Effector CD8-positive, alpha-beta T cell (primary cell): ENCODE results near the gene KLHL29.

Experiments used
- DNase-seq: peaks from one replicate; lab custom pipeline; 2025; lab: John Stamatoyannopoulos, UW

KLHL29 gene

DNA sequence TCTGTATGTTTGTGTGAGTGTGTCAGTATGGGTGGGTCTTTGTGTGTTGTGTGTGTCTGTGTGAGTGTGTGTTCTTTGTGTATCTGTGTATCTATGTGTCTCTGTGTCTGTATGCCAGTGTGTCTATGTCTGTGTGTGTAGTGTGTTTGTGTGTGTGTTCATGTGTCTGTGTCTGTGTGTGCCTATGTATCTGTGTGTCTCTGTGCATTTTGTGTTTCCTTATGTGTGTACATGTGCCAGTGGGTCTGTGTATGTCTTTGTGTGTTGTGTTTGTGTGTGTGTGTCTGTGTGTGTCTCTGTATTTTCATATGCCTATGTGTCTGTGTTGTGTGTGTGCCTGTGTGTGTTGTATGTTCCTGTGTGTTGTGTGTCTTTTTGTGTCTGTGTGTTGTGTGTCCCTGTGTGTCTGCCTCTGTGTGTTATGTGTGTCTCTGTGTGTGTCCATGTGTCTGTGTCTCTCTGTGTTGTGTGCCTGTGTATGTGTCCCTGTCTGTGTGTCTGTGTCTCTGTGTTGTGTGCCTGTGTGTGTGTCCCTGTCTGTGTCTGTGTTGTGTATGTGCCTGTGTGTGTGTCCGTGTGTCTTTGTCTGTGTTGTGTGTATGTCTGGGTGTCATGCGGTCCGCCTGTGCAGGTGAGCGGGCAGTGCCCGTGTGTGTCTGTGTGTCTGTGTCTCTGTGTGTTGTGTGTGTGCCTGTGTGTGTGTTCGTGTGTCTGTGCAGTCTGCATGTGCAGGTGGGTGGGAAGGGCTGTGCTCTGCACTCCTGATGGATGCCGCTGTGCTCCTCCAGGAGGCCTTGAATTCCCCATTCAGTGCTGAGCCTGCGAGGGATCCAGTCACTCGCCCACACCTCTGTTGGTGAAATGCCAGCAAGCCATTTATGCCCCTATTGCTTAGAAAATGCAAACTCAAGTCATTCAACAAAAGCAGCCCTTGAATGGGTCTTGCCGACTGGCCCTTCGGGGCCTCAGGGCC, 37.4 kb downstream of the KLHL29 start:
- no peak for DNase-seq

DNA sequence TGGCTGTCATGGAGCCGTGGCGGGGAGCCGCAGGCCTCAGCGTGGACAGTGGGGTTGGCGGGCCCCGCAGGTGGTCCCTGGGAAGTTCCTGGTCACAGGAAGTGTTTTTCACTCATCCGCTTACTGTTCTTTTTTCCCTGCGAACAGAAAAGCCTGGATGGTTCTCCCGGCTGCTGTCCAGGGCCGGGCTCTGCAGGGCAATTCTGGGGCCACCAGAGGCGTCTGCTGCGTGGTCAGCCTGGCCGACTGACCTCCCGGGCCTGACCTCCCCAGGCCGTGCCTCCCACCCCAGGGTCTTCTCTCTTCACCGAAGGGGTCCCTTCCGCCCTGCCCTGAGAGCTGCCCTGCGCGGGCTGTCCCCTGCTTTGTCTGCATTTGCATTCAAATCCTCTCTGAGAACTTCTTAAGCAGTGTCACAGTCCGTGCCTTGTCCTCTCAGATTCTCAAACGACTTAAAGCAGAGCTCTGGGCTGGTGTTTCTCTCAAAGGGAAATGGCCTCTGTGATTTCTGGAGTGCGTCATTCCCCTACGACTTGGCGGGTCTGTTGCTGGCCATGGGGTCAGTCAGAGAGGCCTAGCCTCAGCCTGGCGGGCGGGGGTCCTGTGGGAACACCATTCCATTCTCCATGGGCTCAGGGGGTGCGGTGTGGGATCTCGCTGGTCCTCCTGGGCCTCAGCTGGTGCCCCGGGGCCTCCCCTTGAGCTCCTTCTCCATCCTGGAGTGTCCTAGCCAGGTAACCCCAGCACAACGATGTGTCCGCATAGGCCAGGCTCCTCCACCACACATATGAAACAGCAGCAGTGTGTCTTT, 38.3 kb downstream of the KLHL29 start:
- DNase-seq, result no peak

DNA sequence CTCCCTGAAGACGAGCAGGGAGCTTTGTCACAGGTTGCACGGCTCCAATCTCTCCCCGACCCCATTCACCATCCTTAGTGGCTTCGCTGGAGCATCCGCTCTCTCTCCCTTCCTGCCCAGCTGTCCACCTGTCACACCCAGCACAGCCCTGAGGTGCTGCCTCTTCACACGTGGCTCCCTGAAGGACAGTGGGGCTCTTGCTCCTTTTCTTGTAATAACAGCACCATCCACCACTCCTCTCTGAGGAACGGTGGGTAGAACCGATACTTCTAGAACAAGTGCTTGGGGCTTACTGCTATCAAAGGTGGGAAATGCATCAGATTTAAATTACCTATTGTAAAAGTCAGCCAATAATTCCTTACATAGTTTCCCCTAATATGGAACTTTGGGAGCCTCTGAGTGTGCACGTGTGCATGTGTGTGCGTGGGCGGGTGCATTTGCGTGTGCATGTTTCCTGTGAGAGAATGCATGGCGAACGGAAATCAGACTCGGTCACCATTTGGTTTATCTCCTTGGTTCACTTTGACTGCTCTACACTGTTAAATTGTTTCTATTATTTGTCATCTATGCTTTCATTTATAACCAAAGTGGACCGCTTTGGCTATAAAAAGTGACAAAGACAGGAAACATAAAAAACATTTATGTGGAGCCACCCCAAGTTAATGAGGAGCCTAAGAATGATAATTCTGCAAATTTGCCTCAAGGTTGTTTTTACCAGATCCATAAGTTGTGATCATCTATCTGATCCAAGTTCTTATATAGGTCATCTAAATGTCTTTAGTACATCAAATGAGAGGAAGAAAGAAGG, 39.1 kb downstream of the KLHL29 start:
- no peak for DNase-seq

DNA sequence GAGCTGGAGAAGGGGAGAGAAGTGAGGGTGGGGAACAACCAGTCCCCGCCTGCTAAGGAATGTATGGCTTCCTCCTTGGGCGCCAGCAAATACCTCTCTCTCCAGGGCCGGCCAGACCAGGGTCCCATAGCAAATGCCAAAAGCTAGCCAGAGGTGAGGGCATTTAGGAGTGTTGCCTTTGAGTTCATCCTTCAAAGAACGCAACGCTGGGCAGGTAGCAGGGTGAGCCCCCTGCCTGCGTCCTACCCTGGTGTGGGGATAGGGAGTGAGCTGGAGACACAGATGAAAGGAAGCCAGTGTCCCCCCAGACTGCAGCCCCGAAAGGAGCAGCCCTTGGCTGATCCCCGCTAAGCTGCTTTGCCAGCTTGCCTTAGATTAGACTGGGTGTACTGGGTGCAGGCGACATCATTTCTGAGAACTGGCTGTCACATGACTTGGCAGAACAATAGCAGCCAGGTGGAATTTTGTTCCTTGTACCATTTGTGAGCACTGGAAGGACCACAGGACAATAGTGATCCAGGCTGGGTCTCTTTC, 40.4 kb downstream of the KLHL29 start:
- no peak for DNase-seq

DNA sequence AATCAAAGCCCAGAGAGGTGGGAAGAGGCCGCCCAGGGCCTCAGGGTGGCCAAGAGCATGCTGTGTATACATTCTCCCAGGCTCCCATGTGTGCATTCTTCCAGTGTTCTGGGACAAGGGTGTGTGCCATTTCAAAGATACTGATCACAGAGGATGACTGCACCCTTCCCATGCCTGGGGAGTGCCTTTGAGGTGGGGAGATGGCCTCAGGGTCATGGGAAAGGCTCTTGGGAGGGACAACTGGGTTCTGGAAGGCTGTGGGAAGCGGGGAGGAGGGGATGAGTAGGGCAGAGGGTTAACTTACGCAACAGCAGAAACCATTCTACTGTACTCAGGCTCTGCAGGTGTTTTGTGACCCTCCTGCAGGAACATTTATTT, 40.9 kb downstream of the KLHL29 start:
- no peak for DNase-seq

DNA sequence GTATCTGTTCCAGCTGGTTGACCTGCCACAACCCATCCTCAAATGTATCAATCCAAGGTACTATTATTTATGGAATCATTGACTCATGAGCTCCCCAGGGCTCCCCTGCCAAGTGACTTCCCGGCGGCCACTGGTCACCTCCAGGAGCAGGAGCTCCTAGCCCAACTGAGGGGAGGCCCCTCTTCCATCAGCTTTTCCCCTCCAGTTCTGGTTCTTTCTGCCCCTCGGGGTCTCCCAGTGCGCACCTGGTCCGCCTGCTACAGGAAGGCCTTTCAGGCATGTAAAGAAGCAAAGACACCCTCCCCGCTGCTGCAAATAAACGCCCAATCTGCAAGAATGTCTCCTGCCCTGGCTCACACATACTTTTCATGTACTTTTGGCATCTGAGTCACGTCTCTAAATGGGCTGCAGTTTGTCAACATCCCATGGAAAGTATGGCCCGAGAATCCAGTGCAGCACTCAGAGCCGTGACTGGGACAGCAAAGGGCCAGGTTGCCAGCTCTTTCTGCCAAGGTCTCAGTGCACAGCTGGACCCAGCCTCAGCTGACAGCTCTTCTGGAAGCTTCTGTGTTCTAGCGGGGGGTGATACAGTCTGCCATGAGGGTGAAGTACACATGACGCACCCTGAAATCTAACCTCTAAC, 41.4 kb downstream of the KLHL29 start:
- no peak for DNase-seq

DNA sequence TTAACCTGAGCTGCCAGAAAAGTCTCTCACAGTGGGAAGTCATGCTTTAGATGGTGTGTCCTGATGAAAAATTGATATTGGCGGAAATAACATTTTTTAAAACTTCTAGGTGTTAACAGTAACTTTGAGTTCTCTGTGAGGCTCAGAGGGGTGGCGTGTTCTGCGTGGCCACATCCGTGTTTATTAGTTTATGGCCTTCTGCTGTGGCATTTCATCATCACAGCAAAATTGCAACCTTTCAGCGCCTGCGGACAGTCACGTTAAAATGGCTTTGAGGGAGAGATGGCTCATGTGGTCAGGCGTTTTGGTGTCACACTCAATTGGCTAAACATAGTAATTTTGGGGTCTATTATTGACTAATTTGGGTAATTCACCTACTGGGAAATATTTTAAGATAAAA, 42.4 kb downstream of the KLHL29 start:
- no peak for DNase-seq

DNA sequence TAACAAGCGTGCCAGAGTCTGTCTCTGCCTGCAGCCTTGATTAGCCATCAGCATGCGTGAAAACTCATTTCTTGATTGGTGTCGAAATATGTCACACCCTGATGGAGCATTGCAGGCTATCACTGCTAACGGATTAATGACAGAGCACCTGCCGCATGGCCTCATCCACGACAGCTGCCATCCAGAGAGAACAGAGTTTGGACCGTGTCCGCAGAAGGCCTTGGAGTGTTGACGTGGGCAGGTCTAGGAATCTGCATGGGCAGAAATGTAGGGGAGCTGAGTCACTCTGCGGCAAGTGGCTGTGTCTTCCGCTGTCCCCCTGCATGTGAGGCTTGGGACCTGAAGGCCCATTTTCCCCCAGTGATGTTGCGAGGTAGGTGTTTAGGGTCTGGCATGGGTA, 43.0 kb downstream of the KLHL29 start:
- no peak for DNase-seq

DNA sequence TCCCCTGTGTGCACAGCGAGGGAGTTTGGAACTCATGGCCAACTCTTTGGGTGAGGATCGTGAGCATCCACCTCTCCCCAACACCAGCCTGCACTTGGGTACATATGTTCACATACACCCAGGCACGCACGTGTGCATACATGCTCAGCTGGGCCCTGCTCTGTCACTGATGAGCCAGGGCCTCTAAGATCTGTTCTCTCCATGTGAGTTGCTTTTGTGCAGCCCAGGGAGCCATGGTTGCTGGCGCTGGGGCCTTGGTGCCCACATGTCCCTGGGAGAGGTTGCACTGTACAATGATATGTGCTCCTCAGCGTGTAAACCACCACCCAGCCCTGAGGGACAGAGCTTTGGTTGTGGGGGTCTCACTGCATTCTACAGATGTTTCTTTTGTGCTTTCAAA, 44.1 kb downstream of the KLHL29 start:
- no peak for DNase-seq

DNA sequence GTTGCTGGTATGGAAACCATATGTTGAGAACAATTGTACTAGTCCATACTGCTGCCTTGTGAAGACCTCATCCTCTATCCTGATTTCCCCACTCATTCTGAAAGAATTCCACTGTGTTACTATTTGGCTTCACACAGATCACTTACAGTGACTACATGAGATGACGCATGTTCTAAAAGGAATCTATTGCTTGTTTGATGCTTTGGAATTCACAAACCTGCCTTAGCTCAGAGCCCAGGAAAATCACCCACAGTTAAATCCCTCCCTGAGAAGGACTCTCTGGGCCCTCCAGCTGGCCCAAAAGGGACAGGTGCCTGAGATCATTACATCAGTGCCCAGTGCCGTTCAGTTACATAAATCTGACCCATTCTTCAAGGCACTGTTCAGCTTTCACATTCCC, 45.3 kb downstream of the KLHL29 start:
- no peak for DNase-seq

DNA sequence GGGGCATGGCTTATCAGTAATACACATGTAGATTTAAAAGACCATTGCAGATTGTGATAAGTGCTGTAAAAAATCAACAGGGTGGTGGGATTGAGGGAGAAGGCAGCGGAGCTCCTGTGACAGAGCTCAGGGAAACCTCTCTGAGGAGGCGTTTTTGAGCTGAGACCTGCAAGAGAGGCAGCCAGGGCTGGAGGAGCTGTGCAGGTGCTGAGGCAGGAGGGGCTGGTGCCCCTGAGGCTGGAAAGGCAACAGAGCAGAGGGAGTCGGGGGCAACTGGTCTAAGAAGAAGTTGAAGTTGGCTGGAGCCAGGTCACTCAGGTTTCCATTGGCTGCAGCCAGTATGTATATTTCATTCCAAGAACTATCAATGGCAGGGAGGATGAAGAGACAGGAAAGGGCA, 47.6 kb downstream of the KLHL29 start:
- DNase-seq, result no peak

DNA sequence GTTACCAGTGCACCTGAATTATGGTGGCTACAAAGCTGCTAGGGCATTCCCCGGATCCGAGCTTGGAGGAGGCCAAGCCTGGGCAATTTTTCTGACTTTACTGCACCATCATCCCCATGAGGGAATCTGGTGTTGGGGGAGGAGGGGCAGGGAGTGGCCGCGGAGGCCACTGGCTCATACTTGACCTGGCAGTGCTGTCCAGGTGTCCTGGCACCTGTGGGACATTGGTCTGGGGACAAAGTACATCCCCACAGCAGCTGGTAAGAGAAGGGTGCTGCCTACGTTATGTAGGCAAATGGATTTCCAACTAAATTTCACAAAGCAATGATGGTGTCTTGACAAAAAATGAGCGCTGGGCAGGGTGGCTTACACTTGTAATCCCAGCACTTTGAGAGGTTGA, 48.3 kb downstream of the KLHL29 start:
- no peak for DNase-seq

DNA sequence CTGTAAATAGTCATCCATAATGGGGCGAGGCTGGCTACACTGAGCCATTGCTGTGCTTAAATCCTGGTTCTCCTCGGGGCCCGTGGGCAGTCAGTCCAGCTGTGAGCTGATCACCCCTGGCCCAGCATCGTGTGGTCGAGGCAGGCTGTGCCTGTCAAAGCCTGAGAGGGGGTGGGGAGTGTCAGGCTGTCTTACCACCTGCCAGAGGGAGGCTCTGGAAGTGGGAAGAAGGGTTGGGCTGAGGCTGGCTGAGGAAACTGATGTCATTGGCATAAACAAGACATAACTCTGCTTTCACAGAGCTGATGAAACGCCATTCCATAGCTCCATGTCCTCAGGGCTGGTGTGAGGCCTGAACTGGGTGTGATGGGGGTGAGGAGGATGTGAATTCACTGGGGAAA, 49.7 kb downstream of the KLHL29 start:
- no peak for DNase-seq

DNA sequence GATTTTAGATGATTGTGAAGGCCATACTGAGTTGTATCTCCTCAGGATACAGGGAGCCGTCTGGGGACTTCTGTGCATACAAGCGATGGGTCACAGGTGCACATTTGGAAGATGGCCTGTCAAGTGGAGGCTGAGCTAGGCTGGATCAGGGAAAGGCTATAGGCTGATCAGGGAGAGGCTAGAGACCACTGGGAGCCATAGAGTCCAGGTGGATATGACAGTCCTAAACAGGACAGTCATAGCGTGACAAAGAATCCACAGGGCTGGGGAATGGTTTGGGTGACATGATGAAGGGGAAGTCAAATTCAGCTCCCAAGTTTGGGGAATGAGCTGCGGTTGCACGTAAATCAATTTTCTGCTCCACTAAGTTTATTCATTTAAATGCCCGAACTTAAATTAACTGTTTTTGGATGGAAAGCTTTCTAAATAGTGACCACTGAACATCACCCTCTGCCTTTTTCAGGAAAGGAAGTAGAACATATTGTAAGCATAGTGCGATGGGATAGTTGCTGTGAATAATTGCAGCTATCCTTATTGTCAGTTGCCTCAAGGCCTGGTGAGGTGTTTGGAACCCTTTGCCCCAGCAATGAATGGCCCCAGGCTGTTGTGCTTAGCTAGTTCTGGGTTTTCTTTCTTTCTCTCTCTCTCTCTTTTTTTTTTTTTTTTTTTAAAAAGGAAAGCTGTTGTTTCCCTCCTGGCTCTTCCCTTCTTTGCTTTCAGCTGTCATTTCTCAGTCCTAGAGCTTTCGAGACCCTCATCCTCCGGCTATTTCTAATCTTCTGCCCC, 50.5 kb downstream of the KLHL29 start:
- DNase-seq, result no peak

DNA sequence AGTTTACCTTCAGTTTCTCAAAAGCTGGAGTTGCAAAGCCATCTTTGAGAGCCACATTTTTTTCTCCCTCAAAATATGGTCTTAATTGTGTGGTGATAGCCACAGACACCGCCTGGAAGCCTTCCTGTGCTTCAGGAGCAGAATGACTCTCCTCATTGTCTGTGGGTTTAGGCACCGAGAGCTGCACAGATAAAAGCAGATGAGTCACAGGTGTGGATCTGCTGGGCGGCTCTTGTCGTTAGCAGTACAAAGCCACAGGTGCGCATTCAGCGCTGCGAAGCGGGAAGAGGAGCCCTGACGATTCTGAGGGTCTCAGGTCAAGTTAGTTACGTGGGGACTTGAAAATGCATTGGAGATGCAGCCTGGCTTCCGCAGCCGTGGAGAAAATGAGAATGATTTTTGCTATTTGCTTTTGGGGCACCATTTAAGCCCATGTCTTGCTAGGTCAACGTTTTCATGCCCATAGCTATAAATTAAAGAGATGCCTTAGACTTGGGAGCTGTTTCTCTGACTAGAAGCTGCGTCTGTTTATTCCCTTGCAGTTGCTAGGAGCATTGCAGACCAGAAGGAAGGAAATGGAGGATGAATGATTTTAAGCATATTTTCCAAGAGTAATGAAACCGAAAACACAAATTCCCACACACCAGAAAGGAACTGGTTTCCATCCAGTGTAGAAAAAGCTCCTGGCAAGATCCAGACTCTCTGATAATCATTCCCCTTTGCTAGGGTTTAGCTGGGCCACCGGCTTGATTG, 51.5 kb downstream of the KLHL29 start:
- no peak for DNase-seq

DNA sequence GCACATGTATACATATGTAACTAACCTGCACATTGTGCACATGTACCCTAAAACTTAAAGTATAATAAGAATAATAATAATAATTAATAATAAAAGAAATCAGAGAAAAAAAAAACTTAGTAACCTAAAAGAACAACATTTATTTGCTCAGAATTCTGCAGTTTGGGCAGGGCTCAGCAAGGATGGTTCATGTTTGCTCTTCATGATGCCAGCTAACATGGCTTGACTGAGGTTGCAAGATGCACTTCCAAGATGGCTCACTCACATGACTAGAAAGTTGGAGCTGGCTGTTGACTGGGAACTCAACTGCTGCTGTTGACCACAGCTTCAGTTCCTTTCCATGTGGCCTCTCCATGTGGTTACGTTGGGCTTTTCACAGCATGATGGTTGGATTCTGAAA, 56.4 kb downstream of the KLHL29 start:
- DNase-seq, result no peak

DNA sequence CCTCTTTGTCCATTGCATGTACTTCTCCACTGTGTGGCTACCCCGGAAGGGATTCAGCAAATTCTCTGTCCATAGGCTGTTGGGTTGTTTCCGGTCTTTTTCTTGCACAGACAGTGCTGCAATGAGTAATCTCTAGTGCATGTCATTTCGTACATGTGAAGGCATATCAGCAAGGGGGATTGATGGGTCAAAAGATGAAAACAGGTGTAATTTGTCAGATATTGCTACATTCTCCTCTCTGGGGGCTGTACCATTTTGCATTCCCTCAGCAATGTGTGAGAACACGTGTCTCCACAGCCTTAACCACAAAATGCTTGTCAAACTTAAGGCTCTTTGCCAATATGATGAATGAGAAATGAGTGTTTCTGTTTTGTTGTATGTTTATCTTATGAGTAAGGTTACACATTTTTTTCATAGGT, 60.5 kb downstream of the KLHL29 start:
- DNase-seq, result no peak

DNA sequence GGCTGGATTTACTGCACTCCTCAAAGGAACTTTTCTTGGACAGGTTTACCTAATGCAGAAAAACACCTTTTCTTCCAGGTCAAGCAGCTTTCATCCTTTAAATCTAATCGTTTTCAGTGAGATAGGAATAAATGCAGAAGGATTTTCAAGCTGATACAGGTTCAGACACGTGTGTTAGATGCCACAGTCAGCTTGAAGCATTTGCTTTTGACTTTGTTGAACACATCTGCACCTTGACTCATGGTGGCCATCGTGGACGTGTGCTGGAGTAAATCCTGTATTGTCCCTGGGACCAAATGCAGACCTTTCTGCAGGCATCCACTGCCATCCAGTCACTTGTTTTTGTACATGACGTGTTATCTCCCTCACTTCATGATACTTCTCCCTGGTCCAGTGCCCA, 61.9 kb downstream of the KLHL29 start:
- DNase-seq, result no peak

DNA sequence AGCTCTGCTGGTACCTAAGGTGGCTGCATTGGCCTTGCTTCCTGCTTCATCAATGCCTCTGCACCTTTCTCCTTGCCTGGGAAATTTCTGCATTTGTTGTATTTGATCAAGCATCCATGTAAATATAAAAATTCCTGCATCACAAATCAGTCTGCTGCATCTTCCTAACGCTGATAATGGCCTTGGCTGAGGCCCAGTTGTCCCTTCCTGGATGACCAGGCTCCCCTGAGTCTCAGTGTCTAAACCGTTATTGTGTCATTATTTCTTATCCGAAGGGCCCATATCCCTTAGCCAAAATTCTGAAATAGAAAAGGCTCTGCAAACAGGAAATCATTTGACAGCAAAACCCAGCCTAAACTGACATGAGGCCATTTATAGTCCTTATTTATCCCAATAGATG, 62.4 kb downstream of the KLHL29 start:
- DNase-seq, result no peak

DNA sequence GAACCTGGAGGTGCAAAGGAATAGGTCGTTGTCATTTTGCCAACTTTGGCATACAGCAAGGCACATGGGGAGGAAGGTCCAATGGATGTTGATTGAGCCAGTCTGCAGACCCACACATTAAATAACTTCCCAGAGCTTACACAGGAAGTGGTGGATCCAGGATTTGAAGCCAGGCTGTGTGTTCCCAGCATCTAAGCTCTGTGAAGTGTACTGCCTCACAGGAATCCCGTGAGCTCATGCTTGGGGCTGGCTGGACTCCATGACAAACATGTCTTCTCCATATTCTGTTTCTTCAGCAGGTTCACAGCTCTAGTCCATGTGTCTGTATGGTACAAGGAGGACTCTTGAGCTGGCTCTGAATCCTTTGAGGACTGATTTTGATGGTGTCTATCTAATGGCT, 63.9 kb downstream of the KLHL29 start:
- DNase-seq, result no peak
